Measurements from ENCODE around the gene SH3RF3.

GRCh38 chr2:109463891-109464290 is 334.9 kb downstream of the SH3RF3 start:
- TF ChIP-seq, protein P1, sequence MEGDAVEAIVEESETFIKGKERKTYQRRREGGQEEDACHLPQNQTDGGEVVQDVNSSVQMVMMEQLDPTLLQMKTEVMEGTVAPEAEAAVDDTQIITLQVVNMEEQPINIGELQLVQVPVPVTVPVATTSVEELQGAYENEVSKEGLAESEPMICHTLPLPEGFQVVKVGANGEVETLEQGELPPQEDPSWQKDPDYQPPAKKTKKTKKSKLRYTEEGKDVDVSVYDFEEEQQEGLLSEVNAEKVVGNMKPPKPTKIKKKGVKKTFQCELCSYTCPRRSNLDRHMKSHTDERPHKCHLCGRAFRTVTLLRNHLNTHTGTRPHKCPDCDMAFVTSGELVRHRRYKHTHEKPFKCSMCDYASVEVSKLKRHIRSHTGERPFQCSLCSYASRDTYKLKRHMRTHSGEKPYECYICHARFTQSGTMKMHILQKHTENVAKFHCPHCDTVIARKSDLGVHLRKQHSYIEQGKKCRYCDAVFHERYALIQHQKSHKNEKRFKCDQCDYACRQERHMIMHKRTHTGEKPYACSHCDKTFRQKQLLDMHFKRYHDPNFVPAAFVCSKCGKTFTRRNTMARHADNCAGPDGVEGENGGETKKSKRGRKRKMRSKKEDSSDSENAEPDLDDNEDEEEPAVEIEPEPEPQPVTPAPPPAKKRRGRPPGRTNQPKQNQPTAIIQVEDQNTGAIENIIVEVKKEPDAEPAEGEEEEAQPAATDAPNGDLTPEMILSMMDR (conservative IDR thresholded peaks at IDR 0.05 in 1 of 2, IDR thresholded peaks at IDR 0.05 in 1 of 2; ENCODE audit: low read depth in 1 of 2, low read length in 2 of 2), result no peak
- TF ChIP-seq EZH2 (IDR thresholded peaks at IDR 0.05; ENCODE audit: low read length, missing control alignments), result no peak

Data from fibroblast of lung (primary cell).